Measurements from ENCODE around the gene CLTB. TPM values are rescaled to one million over a fixed set of nuclear protein-coding genes. Genes with fewer than 3 reads are reported as not detected.

The CLTB gene
- polyA plus RNA-seq, 1 of the 3 experiments (the other 2 are of a cell fraction): 91.2 TPM

GRCh38 chr5:176463113-176463764 lies 46.9 kb upstream of the CLTB start:
- Histone ChIP-seq H3K4me2 (no peak overlapping the region), H3K4me1 (ENCODE audit: control insufficient read depth in 1 of 2, insufficient read depth in 2 of 2, low read depth in 1 of 2, low read length in 1 of 2) (no peaks in the 10 kb centered on the region), H4K20me1 (ENCODE audit: insufficient read depth) (peaks cover 82% of the 10 kb centered on the region), H3F3A (replicated peaks; ENCODE audit: insufficient read depth) (peaks cover 13% of the 10 kb centered on the region), H3K79me2 (ENCODE audit: insufficient read depth) (peaks cover 97% of the 10 kb centered on the region), H3K27ac (ENCODE audit: low read depth in 2 of 2, low read length in 1 of 2) (no peak overlapping the region), H3K9me2 (no peaks in the 10 kb centered on the region), H2AFZ (ENCODE audit: low read depth) (no peak overlapping the region), H3K27me3 (ENCODE audit: insufficient read depth) (no peaks in the 10 kb centered on the region), H3K9me3 (no peaks in the 10 kb centered on the region), H3K9ac (no peak overlapping the region), H3K36me3 (replicated peaks in 1 of 2; ENCODE audit: control insufficient read depth in 1 of 2, insufficient read depth in 2 of 2, low read length in 1 of 2) (peaks cover 0 to 11% of the 10 kb centered on the region in 2 experiments), H3K4me3 (ENCODE audit: low read depth in 2 of 2, low read length in 1 of 2) (no peak overlapping the region)
- WGBS (ENCODE audit: low lambda C conversion rate): 94% methylated on average over 7 of the region's 7 CpGs
- no peak for DNase-seq
- ChIA-PET CTCF (interaction anchor here (0.6 to 1.0 kb wide), 5 partner anchors 16 to 1105 kb away, joined by 3 to 4 read pairs (median 3); no protein-coding TSS in a partner anchor), POLR2A (interaction anchor here (0.7 kb wide), 1 partner anchor 10 kb away, joined by 3 read pairs; no protein-coding TSS in a partner anchor)
- TF ChIP-seq FOSL2 (IDR thresholded peaks at IDR 0.05; ENCODE audit: borderline replicate concordance, low read depth) (no peak), FOXM1 (IDR thresholded peaks at IDR 0.05; ENCODE audit: low read depth) (no peak)

GRCh38 chr5:176461349-176461748 lies 45.0 kb upstream of the CLTB start:
- no peaks in the 10 kb centered on the region for H3K9me2 ChIP-seq
- CTCF ChIA-PET: interaction anchor here (0.5 to 0.6 kb wide), 2 partner anchors 143 to 263 kb away, joined by 3 read pairs; no protein-coding TSS in a partner anchor
- no peak for DNase-seq

More at GRCh38 chr5:176461349-176461748, 45.0 kb upstream of the CLTB start:
- Histone ChIP-seq H3K9ac (no peak overlapping the region), H3K4me1 (ENCODE audit: control insufficient read depth in 1 of 2, insufficient read depth in 2 of 2, low read depth in 1 of 2, low read length in 1 of 2) (no peaks in the 10 kb centered on the region), H3K4me3 (ENCODE audit: low read depth in 2 of 2, low read length in 1 of 2) (no peak overlapping the region), H3K27me3 (ENCODE audit: insufficient read depth) (no peaks in the 10 kb centered on the region), H4K20me1 (ENCODE audit: insufficient read depth) (peaks cover 86% of the 10 kb centered on the region), H3K9me3 (no peaks in the 10 kb centered on the region), H3K79me2 (ENCODE audit: insufficient read depth) (peaks cover 98% of the 10 kb centered on the region), H3K36me3 (replicated peaks in 1 of 2; ENCODE audit: control insufficient read depth in 1 of 2, insufficient read depth in 2 of 2, low read length in 1 of 2) (peaks cover 0 to 11% of the 10 kb centered on the region in 2 experiments), H3K4me2 (no peak overlapping the region), H2AFZ (ENCODE audit: low read depth) (no peak overlapping the region), H3K27ac (ENCODE audit: low read depth in 2 of 2, low read length in 1 of 2) (no peak overlapping the region), H3F3A (replicated peaks; ENCODE audit: insufficient read depth) (peaks cover 13% of the 10 kb centered on the region)
- TF ChIP-seq SMC3 (IDR thresholded peaks at IDR 0.05; ENCODE audit: low read depth, low read length) (no peak), GABPA (IDR thresholded peaks at IDR 0.05; ENCODE audit: low read depth) (no peak), JUND (IDR thresholded peaks at IDR 0.05) (no peak), EP300 (IDR thresholded peaks at IDR 0.05; ENCODE audit: borderline replicate concordance in 1 of 2, low read depth in 1 of 2, low read length in 1 of 2) (no peak), IRF3 (IDR thresholded peaks at IDR 0.05; ENCODE audit: low read depth, low read length) (no peak), RFX5 (IDR thresholded peaks at IDR 0.05; ENCODE audit: low read length) (no peak), USF2 (IDR thresholded peaks at IDR 0.05; ENCODE audit: borderline replicate concordance, low read depth, low read length) (no peak), TAF1 (IDR thresholded peaks at IDR 0.05; ENCODE audit: borderline replicate concordance, low read depth, low read length) (no peak), TEAD4 (IDR thresholded peaks at IDR 0.05; ENCODE audit: borderline replicate concordance, insufficient read depth) (no peak), FOXJ3 (CRISPR knock-in tag; IDR thresholded peaks at IDR 0.05) (no peak), FOXM1 (IDR thresholded peaks at IDR 0.05; ENCODE audit: low read depth) (no peak), NFIC (IDR thresholded peaks at IDR 0.05; ENCODE audit: borderline replicate concordance) (no peak), RCOR1 (IDR thresholded peaks at IDR 0.05; ENCODE audit: low read length) (no peak), SIN3A (IDR thresholded peaks at IDR 0.05; ENCODE audit: borderline replicate concordance, low read depth, low read length) (no peak), ZBTB33 (IDR thresholded peaks at IDR 0.05; ENCODE audit: borderline replicate concordance, low read depth) (no peak)
- POLR2A ChIA-PET: no interaction called here
- WGBS (ENCODE audit: low lambda C conversion rate): 100% methylated on average over 2 of the region's 2 CpGs
